WTC11 (cell line): ENCODE data around the gene KIF6. TPM values are rescaled to one million over a fixed set of nuclear protein-coding genes. Genes with fewer than 3 reads are reported as not detected.

Source experiments
- CBFB ChIP-seq: sonication (generic); formaldehyde crosslinking; IDR thresholded peaks from 2 replicates; pipeline ENCODE4 v1.8.1; 2022; ENCODE audit warnings: mild to moderate bottlenecking, low read depth, missing genetic modification reagents
- CREM ChIP-seq: sonication (generic); formaldehyde crosslinking; IDR thresholded peaks from 2 replicates; pipeline ENCODE4 v1.8.1; 2022; ENCODE audit warnings: mild to moderate bottlenecking, missing genetic modification reagents, moderate library complexity
- ELF4 ChIP-seq: sonication (generic); formaldehyde crosslinking; IDR thresholded peaks from 2 replicates; pipeline ENCODE4 v1.8.1; 2022; ENCODE audit warnings: low read depth, mild to moderate bottlenecking, moderate library complexity, missing genetic modification reagents
- EMX1 ChIP-seq: fragments of 250-450 bp; sonication (Bioruptor Pico); IDR thresholded peaks from 2 replicates; pipeline ENCODE4 v1.8.0; 2021; ENCODE audit warnings: mild to moderate bottlenecking
- NFATC4 ChIP-seq: fragments of 250-450 bp; sonication (Bioruptor Pico); IDR thresholded peaks from 2 replicates; pipeline ENCODE4 v1.9.0; 2021; ENCODE audit warnings: mild to moderate bottlenecking
- NR2C2 ChIP-seq: sonication (generic); formaldehyde crosslinking; IDR thresholded peaks from 2 replicates; pipeline ENCODE4 v1.8.0; 2022; ENCODE audit warnings: mild to moderate bottlenecking, missing genetic modification reagents
- RORB ChIP-seq: fragments of 250-450 bp; sonication (Bioruptor Pico); IDR thresholded peaks from 2 replicates; pipeline ENCODE4 v1.9.0; 2021; ENCODE audit warnings: mild to moderate bottlenecking
- TEAD4 ChIP-seq: sonication (generic); formaldehyde crosslinking; IDR thresholded peaks from 2 replicates; pipeline ENCODE4 v1.8.0; 2022; ENCODE audit warnings: mild to moderate bottlenecking, missing genetic modification reagents
- ZNF121 ChIP-seq: sonication (generic); formaldehyde crosslinking; IDR thresholded peaks from 2 replicates; pipeline ENCODE4 v1.8.0; 2023; ENCODE audit warnings: missing genetic modification reagents
- ZNF138 ChIP-seq: sonication (generic); formaldehyde crosslinking; conservative IDR thresholded peaks from 2 replicates; pipeline ENCODE4 v1.8.1; 2022; ENCODE audit warnings: mild to moderate bottlenecking, moderate library complexity, missing genetic modification reagents
- ZNF232 ChIP-seq: sonication (generic); formaldehyde crosslinking; IDR thresholded peaks from 2 replicates; pipeline ENCODE4 v1.8.0; 2022; ENCODE audit warnings: mild to moderate bottlenecking, missing genetic modification reagents
- ZNF416 ChIP-seq: fragments of 250-450 bp; sonication (Bioruptor Pico); IDR thresholded peaks from 2 replicates; pipeline ENCODE4 v1.9.0; 2021; ENCODE audit warnings: mild to moderate bottlenecking, inconsistent platforms
- total RNA-seq: library from RNA; stranded (reverse); gene quantifications from 3 replicates; pipeline ENCODE4 v1.2.3, GENCODE V29; 2021
- TF ChIP-seq, protein P1 (sequence below): sonication (generic); formaldehyde crosslinking; IDR thresholded peaks from 2 replicates; pipeline ENCODE4 v1.8.0; 2022; ENCODE audit warnings: missing genetic modification reagents
- TF ChIP-seq, protein P2 (sequence below): sonication (generic); formaldehyde crosslinking; IDR thresholded peaks from 2 replicates; pipeline ENCODE4 v1.8.1; 2022; ENCODE audit warnings: low read depth, missing genetic modification reagents, borderline replicate concordance
- TF ChIP-seq, protein P3 (sequence below): fragments of 250-450 bp; sonication (Bioruptor Pico); IDR thresholded peaks from 2 replicates; pipeline ENCODE4 v2.1.2; 2022; ENCODE audit warnings: mild to moderate bottlenecking, moderate library complexity
- TF ChIP-seq, protein P4 (sequence below): sonication (generic); formaldehyde crosslinking; IDR thresholded peaks from 2 replicates; pipeline ENCODE4 v1.8.1; 2023; ENCODE audit warnings: mild to moderate bottlenecking, missing genetic modification reagents, moderate library complexity
- TF ChIP-seq, protein P5 (sequence below): sonication (generic); formaldehyde crosslinking; conservative IDR thresholded peaks from 2 replicates; pipeline ENCODE4 v1.8.1; 2022; ENCODE audit warnings: mild to moderate bottlenecking, missing genetic modification reagents
- TF ChIP-seq, protein P6 (sequence below): sonication (generic); formaldehyde crosslinking; IDR thresholded peaks from 2 replicates; pipeline ENCODE4 v1.8.0; 2022; ENCODE audit warnings: mild to moderate bottlenecking, missing genetic modification reagents
- TF ChIP-seq, protein P7 (sequence below): fragments of 250-450 bp; sonication (Bioruptor Pico); conservative IDR thresholded peaks from 2 replicates; pipeline ENCODE4 v1.9.0; 2021; ENCODE audit warnings: mild to moderate bottlenecking
- TF ChIP-seq, protein P8 (sequence below): sonication (generic); formaldehyde crosslinking; IDR thresholded peaks from 2 replicates; pipeline ENCODE4 v1.8.1; 2023; ENCODE audit warnings: mild to moderate bottlenecking, missing genetic modification reagents, borderline replicate concordance
- TF ChIP-seq, protein P9 (sequence below): sonication (generic); formaldehyde crosslinking; IDR thresholded peaks from 2 replicates; pipeline ENCODE4 v1.8.1; 2023; ENCODE audit warnings: mild to moderate bottlenecking, missing genetic modification reagents

KIF6 gene
- total RNA-seq, 1 experiment from 2014 or later = 0.57 TPM

DNA sequence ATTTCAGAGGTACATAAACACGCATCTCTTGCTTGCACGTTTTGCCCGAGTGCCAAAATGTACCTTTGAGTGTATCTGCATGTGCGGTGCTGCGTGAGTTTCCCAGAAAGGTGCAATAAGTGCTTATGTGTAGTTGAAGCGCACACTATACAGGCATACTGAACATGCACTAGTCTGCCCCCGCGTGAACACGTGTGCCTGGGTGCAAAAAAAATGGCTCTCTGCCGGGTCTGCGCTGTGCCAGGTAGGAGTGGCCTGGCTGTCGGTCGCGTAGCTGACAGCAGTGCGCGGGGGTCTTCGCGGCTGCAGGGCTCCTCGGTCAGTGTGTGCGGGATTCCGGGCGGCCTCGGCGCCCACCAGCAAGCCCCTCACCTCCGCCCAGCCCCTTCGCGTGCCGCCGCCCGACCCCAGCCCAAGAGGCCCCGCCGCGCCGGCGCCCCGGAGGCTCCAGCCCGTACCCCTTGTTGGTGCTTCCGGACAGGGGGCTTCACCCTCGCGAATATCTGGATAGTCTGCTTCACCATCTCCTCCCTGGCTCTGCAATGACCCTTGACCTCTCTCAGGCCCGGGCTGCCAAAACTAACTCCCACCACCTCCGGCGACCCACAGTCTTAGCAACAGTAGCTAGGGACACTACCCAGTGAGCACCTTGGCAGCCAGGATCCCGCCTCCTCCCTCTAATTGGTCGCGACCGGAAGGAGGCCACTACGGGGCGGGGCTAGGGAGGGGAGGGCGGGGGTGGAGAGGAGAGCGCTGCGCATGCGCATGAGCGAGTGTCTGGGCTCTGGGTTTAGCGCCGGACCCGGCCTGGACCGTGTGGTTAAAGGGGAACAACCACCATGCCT, at the start of gene KIF6 (continued):
- TF ChIP-seq, protein P1, sequence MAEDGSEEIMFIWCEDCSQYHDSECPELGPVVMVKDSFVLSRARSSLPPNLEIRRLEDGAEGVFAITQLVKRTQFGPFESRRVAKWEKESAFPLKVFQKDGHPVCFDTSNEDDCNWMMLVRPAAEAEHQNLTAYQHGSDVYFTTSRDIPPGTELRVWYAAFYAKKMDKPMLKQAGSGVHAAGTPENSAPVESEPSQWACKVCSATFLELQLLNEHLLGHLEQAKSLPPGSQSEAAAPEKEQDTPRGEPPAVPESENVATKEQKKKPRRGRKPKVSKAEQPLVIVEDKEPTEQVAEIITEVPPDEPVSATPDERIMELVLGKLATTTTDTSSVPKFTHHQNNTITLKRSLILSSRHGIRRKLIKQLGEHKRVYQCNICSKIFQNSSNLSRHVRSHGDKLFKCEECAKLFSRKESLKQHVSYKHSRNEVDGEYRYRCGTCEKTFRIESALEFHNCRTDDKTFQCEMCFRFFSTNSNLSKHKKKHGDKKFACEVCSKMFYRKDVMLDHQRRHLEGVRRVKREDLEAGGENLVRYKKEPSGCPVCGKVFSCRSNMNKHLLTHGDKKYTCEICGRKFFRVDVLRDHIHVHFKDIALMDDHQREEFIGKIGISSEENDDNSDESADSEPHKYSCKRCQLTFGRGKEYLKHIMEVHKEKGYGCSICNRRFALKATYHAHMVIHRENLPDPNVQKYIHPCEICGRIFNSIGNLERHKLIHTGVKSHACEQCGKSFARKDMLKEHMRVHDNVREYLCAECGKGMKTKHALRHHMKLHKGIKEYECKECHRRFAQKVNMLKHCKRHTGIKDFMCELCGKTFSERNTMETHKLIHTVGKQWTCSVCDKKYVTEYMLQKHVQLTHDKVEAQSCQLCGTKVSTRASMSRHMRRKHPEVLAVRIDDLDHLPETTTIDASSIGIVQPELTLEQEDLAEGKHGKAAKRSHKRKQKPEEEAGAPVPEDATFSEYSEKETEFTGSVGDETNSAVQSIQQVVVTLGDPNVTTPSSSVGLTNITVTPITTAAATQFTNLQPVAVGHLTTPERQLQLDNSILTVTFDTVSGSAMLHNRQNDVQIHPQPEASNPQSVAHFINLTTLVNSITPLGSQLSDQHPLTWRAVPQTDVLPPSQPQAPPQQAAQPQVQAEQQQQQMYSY (CRISPR knock-in tag) = no peak
- TF ChIP-seq ELF4 (CRISPR knock-in tag) = no peak
- TF ChIP-seq CREM (CRISPR knock-in tag) = no peak
- TF ChIP-seq, protein P2, sequence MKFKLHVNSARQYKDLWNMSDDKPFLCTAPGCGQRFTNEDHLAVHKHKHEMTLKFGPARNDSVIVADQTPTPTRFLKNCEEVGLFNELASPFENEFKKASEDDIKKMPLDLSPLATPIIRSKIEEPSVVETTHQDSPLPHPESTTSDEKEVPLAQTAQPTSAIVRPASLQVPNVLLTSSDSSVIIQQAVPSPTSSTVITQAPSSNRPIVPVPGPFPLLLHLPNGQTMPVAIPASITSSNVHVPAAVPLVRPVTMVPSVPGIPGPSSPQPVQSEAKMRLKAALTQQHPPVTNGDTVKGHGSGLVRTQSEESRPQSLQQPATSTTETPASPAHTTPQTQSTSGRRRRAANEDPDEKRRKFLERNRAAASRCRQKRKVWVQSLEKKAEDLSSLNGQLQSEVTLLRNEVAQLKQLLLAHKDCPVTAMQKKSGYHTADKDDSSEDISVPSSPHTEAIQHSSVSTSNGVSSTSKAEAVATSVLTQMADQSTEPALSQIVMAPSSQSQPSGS (CRISPR knock-in tag) = no peak
- TF ChIP-seq EMX1 (CRISPR knock-in tag) = no peak
- TF ChIP-seq ZNF138 (CRISPR knock-in tag) = no peak
- TF ChIP-seq, protein P3, sequence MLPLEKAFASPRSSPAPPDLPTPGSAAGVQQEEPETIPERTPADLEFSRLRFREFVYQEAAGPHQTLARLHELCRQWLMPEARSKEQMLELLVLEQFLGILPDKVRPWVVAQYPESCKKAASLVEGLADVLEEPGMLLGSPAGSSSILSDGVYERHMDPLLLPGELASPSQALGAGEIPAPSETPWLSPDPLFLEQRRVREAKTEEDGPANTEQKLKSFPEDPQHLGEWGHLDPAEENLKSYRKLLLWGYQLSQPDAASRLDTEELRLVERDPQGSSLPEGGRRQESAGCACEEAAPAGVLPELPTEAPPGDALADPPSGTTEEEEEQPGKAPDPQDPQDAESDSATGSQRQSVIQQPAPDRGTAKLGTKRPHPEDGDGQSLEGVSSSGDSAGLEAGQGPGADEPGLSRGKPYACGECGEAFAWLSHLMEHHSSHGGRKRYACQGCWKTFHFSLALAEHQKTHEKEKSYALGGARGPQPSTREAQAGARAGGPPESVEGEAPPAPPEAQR (CRISPR knock-in tag) = no peak
- TF ChIP-seq, protein P4, sequence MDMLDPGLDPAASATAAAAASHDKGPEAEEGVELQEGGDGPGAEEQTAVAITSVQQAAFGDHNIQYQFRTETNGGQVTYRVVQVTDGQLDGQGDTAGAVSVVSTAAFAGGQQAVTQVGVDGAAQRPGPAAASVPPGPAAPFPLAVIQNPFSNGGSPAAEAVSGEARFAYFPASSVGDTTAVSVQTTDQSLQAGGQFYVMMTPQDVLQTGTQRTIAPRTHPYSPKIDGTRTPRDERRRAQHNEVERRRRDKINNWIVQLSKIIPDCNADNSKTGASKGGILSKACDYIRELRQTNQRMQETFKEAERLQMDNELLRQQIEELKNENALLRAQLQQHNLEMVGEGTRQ (CRISPR knock-in tag) = peak; percentile 60
- TF ChIP-seq ZNF232 = no peak
- TF ChIP-seq, protein P5, sequence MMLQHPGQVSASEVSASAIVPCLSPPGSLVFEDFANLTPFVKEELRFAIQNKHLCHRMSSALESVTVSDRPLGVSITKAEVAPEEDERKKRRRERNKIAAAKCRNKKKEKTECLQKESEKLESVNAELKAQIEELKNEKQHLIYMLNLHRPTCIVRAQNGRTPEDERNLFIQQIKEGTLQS (CRISPR knock-in tag) = no peak
- TF ChIP-seq RORB = no peak
- TF ChIP-seq, protein P6, sequence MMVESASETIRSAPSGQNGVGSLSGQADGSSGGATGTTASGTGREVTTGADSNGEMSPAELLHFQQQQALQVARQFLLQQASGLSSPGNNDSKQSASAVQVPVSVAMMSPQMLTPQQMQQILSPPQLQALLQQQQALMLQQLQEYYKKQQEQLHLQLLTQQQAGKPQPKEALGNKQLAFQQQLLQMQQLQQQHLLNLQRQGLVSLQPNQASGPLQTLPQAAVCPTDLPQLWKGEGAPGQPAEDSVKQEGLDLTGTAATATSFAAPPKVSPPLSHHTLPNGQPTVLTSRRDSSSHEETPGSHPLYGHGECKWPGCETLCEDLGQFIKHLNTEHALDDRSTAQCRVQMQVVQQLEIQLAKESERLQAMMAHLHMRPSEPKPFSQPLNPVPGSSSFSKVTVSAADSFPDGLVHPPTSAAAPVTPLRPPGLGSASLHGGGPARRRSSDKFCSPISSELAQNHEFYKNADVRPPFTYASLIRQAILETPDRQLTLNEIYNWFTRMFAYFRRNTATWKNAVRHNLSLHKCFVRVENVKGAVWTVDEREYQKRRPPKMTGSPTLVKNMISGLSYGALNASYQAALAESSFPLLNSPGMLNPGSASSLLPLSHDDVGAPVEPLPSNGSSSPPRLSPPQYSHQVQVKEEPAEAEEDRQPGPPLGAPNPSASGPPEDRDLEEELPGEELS = no peak
- no peak for TF ChIP-seq NFATC4 (CRISPR knock-in tag)
- TF ChIP-seq, protein P7, sequence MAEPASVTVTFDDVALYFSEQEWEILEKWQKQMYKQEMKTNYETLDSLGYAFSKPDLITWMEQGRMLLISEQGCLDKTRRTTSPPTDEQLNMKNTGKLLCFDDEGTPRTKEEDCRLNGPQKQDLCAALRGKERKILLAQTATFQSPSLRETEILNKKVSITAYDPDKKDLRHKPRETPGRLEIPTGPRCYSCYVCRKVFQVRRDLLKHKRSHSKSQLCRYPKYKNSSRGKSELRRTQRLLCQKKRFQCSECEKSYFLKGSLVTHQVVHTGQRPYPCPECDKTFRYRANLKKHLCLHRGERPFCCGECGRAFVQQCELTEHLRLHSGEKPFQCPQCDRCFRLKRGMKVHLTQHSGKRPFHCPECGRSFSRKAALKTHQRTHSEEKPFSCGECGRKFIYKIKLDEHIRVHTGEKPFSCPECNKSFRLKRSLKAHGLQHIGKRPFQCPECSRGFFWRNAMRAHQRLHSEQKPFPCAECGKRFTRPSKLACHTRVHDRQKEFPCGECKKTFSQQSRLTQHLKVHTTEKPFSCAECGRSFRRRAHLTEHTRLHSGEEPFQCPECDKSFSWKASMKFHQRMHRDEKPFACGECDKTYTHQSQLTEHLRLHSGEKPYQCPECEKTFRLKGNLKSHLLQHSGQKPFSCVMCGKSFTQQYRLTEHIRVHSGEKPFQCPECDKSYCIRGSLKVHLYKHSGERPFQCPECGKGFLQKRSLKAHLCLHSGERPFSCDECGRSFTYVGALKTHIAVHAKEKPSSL (CRISPR knock-in tag) = no peak
- TF ChIP-seq ZNF121 = no peak
- TF ChIP-seq ZNF416 (CRISPR knock-in tag) = no peak
- TF ChIP-seq TEAD4 (CRISPR knock-in tag) = no peak
- no peak for TF ChIP-seq NR2C2 (CRISPR knock-in tag)
- TF ChIP-seq, protein P8, sequence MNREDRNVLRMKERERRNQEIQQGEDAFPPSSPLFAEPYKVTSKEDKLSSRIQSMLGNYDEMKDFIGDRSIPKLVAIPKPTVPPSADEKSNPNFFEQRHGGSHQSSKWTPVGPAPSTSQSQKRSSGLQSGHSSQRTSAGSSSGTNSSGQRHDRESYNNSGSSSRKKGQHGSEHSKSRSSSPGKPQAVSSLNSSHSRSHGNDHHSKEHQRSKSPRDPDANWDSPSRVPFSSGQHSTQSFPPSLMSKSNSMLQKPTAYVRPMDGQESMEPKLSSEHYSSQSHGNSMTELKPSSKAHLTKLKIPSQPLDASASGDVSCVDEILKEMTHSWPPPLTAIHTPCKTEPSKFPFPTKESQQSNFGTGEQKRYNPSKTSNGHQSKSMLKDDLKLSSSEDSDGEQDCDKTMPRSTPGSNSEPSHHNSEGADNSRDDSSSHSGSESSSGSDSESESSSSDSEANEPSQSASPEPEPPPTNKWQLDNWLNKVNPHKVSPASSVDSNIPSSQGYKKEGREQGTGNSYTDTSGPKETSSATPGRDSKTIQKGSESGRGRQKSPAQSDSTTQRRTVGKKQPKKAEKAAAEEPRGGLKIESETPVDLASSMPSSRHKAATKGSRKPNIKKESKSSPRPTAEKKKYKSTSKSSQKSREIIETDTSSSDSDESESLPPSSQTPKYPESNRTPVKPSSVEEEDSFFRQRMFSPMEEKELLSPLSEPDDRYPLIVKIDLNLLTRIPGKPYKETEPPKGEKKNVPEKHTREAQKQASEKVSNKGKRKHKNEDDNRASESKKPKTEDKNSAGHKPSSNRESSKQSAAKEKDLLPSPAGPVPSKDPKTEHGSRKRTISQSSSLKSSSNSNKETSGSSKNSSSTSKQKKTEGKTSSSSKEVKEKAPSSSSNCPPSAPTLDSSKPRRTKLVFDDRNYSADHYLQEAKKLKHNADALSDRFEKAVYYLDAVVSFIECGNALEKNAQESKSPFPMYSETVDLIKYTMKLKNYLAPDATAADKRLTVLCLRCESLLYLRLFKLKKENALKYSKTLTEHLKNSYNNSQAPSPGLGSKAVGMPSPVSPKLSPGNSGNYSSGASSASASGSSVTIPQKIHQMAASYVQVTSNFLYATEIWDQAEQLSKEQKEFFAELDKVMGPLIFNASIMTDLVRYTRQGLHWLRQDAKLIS (CRISPR knock-in tag) = no peak
- TF ChIP-seq, protein P9, sequence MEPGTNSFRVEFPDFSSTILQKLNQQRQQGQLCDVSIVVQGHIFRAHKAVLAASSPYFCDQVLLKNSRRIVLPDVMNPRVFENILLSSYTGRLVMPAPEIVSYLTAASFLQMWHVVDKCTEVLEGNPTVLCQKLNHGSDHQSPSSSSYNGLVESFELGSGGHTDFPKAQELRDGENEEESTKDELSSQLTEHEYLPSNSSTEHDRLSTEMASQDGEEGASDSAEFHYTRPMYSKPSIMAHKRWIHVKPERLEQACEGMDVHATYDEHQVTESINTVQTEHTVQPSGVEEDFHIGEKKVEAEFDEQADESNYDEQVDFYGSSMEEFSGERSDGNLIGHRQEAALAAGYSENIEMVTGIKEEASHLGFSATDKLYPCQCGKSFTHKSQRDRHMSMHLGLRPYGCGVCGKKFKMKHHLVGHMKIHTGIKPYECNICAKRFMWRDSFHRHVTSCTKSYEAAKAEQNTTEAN (CRISPR knock-in tag) = no peak
- TF ChIP-seq CBFB (CRISPR knock-in tag) = no peak
